Activated T-helper 2 cell treated with anti-CD3 and anti-CD28 coated beads, Interferon-gamma antibody, Interleukin-2, Interleukin-4, amounts not matched to agents 10 μg/mL and 5 μg/mL and 100 μg/mL, durations not matched to agents 14 hours and 24 hours and 36 hours (primary cell): ENCODE results near the gene IL17RA. TPM values are rescaled to one million over a fixed set of nuclear protein-coding genes. Genes with fewer than 3 reads are reported as not detected.

Experiments
- DNase-seq: peaks from one replicate; pipeline ENCODE4 v3.0.0; 2021; ENCODE audit warnings: low spot score
- H3K27ac Mint-ChIP-seq: one replicate; pipeline ENCODE4 v1.8.0; 2021; ENCODE audit warnings: mixed read lengths
- H3K27me3 Mint-ChIP-seq: one replicate; pipeline ENCODE4 v1.8.0; 2021; ENCODE audit warnings: low read depth, mixed read lengths
- H3K36me3 Mint-ChIP-seq: one replicate; pipeline ENCODE4 v1.8.0; 2021; ENCODE audit warnings: low read depth, mixed read lengths
- H3K4me1 Mint-ChIP-seq: one replicate; pipeline ENCODE4 v1.8.0; 2021; ENCODE audit warnings: low read depth, mixed read lengths
- H3K4me3 Mint-ChIP-seq: one replicate; pipeline ENCODE4 v1.8.0; 2021; ENCODE audit warnings: low read depth, mild to moderate bottlenecking, moderate library complexity, mixed read lengths
- H3K9me3 Mint-ChIP-seq: one replicate; pipeline ENCODE4 v1.8.0; 2021; ENCODE audit warnings: mixed read lengths
- intact Hi-C: fragments of 100-400 bp; cut with micrococcal nuclease; formaldehyde crosslinking; loops from one replicate; pipeline ENCODE4 v1.15.1; 2023
- total RNA-seq: library from RNA; stranded (reverse); gene quantifications from 2 replicates; pipeline ENCODE4 v1.2.3, GENCODE V29; 2022

Gene IL17RA
- total RNA-seq, 1 donor from 2014 or later = 17.6 TPM

DNA sequence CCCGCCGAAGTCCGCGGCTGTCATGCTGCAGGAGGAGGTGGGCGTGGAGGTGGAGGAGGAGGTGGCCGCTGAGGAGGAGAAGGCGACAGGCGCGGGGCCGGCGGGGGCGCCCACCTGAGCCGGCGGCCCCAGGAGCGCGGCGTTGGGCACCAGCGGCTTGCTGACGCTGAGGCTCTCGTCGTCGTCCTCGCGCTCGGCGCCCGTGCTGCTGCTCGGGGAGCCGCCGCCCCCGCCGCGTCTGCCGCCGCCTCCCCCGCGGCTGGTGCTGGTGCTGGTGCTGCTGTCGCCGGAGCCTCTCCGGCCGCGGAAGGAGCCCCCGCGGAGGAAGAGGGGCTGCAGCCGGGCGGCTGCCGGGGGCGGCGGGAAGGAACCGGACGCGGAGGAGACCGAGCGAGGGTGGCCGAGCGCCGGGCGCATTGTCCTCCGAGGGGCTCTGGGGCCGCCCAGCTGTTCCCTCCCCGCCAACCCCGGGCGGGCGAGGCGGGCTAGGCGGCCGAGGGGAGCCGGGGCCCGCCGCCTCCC is 36.0 kb downstream of the IL17RA start:
- peaks cover 36% of the 10 kb centered on the region for H3K27me3 Mint-ChIP-seq
- intact Hi-C loops = no loop called here
- H3K9me3 Mint-ChIP-seq = no peaks in the 10 kb centered on the region
- no peaks in the 10 kb centered on the region for H3K36me3 Mint-ChIP-seq
- DNase-seq = no peak
- H3K4me3 Mint-ChIP-seq = no peak overlapping the region
- H3K27ac Mint-ChIP-seq = no peak overlapping the region
- H3K4me1 Mint-ChIP-seq = peaks cover 32% of the 10 kb centered on the region

DNA sequence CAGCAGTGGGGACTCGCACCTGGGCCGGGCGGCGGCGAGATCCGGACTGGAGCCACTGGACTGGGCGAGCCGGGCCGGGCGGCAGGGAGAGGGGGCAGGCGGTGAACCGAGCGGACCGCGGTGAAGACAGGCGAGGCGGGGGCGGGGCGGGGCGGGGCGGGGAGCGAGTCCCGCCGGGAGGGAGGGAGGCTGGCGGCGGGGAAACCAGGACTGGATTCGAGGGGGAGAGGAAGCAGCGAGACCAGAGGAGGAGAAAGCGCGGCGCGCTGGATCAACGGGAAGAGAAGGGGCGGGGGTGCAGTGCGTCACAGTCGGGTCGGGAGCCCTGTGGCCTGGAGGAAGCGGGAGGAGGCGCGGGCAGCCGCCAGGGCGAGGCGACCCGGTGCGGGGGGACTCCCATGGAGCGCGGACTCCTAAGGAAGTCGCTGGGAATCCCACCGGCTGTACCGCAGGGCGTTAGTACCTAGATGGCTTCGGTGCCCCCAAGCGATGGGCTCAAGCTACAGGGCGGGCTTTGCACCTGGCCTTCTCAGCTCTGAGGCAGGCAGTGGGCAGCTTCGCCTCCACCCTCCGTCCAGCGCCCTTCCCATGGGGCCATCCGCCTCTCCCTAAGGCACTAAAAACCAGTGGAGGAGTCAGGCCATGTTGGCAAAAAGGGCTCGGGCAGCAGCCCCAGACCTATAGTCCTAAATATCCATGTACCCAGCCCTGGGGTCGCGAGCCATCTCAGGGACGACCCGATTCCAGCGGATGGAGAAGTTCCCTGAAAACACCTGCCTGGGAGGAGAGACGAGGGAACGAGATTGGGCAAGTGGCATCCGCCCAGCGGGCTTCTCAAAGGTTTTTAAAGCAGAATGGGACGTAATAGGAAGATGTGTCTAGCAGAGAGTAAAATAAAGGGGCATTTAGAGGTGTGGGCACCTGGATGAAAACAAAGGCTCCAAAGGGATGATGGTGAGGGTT is 36.7 kb downstream of the IL17RA start, which contains the start of gene TMEM121B:
Gene TMEM121B (minus strand): TSS at position 128 of the 963 bp plus-strand sequence. CDS start 233 bp downstream, outside the sequence.
- H3K9me3 Mint-ChIP-seq = no peaks in the 10 kb centered on the region
- H3K4me3 Mint-ChIP-seq = peak within 1 kb of the TSS; percentile 42
- intact Hi-C loops = no loop called here
- H3K36me3 Mint-ChIP-seq = no peaks in the 10 kb centered on the region
- no peak for DNase-seq
- peaks cover 25% of the 10 kb centered on the region for H3K4me1 Mint-ChIP-seq
- H3K27ac Mint-ChIP-seq = no peak within 1 kb of the TSS
- H3K27me3 Mint-ChIP-seq = peaks cover 36% of the 10 kb centered on the region

DNA sequence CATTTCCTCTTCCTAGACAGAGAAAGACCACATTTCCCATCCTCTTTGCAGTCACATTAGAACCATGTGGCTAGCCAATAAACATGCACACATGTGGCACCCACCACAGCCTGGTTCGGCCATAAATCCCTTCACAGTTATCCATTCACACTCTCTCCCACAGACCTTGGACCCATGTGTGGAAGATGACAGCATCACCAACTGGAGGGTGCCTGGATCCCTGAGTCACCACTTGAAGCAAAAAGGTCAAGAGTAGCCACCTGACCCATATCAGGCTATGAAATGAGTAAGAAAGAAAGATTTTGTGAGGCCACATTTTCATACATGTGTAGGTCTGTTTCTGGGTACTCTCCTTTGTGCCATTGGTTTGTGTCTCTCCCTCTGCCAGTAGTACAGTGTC is 45.4 kb downstream of the IL17RA start:
- DNase-seq = no peak
- Mint-ChIP-seq H3K36me3 (no peaks in the 10 kb centered on the region), H3K4me1 (peaks cover 3% of the 10 kb centered on the region), H3K9me3 (no peaks in the 10 kb centered on the region), H3K27ac (no peak overlapping the region), H3K27me3 (peaks cover 12% of the 10 kb centered on the region), H3K4me3 (no peak overlapping the region)
- intact Hi-C loops = no loop called here

DNA sequence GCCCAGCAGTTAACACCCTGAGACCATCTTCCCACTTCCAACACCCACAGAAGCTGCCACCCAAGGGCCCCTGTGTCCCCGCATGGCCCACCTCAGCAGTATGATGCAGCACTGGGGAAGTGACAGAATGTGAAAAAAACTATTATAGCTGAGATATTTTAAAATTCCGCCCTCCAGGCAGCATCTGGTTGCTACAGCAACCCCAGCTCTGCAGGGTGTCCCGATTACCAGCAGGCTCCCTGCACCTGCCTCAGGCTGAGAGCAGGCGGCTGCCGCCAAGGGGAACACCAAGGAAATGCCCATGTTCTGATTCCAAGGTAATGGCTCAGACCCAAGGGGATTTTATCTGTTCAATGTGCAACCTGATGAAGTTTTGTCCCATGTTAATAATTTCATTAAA is 46.9 kb downstream of the IL17RA start:
- intact Hi-C loops = no loop called here
- Mint-ChIP-seq H3K4me3 (no peak overlapping the region), H3K27ac (no peak overlapping the region), H3K27me3 (peaks cover 12% of the 10 kb centered on the region), H3K4me1 (peaks cover 3% of the 10 kb centered on the region), H3K36me3 (no peaks in the 10 kb centered on the region), H3K9me3 (no peaks in the 10 kb centered on the region)
- DNase-seq = no peak

DNA sequence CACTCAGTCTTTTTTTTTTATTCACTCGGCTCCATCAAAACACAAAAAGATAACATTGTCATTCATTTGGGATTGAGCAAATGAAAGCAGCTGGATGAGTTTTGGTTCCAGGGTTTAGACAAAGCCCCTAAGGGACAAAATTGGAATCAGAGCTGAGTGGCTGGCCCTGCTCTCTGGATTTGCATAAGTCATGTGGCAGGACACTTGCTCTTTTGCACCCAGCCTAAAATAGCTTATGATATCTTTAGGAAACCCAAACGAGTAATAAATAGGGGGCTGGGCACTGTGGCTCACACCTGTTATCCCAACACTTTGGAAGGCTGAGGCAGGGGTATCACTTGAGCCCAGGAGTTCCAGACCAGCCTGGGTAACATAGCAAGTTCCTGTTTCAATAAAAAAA is 47.3 kb downstream of the IL17RA start:
- no peak overlapping the region for H3K27ac Mint-ChIP-seq
- peaks cover 3% of the 10 kb centered on the region for H3K36me3 Mint-ChIP-seq
- H3K4me1 Mint-ChIP-seq = peaks cover 3% of the 10 kb centered on the region
- no peaks in the 10 kb centered on the region for H3K9me3 Mint-ChIP-seq
- intact Hi-C loops = no loop called here
- H3K27me3 Mint-ChIP-seq = peaks cover 9% of the 10 kb centered on the region
- H3K4me3 Mint-ChIP-seq = no peak overlapping the region
- no peak for DNase-seq

DNA sequence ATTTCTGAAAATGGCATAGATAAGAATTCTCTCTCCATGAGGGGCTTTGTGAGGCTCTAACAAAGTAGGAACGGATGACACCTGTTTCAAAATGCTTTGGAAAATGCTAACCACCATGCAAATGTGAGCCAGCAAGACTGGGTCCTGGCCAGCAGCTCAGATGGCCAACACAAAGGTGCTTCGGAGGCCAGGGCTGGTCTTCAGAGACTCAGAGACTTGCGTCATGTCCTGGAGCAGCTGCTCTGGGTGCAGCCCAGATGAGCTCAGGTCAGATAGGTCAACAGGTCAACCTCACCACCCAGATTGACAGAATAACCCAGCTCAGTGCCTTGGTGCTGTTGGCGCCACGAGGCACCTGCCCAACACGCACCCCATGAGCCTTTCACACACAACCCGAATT is 48.3 kb downstream of the IL17RA start:
- Mint-ChIP-seq H3K9me3 (no peaks in the 10 kb centered on the region), H3K4me1 (peaks cover 3% of the 10 kb centered on the region), H3K27ac (no peak overlapping the region), H3K36me3 (peaks cover 5% of the 10 kb centered on the region), H3K27me3 (peaks cover 9% of the 10 kb centered on the region), H3K4me3 (no peak overlapping the region)
- intact Hi-C loops = no loop called here
- DNase-seq = no peak

DNA sequence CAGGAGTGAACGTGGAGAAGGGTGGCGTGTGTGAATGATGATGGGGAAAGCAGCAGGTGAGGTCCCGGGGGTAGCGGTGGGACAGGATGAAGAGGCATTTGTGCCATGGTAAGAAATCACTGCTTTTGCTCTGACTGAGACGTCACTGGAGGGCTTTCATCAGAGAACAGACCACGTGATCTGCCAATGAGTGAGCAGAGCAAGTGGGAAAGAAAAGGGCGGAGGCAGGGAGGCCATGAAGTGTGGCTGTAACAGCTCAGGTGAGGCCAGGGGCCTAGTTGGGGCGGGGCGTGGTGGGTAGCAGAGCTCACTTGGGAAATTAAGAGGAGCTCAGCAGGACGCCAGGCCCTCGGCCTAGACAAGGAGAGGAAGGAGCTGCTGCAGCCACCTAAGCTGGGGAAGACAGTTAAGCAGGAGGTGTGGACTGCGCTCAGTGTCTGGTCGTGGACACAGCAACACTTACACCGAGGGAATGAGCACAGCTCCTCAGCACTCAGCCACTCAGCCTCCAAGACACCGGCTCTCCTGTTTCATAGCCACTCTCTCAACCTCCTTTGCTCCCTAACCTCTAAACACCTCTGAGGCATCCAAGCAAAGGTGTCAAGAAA is 50.5 kb downstream of the IL17RA start:
- no peak overlapping the region for H3K27ac Mint-ChIP-seq
- intact Hi-C loops = no loop called here
- H3K27me3 Mint-ChIP-seq = no peaks in the 10 kb centered on the region
- H3K9me3 Mint-ChIP-seq = no peaks in the 10 kb centered on the region
- no peak overlapping the region for H3K4me3 Mint-ChIP-seq
- DNase-seq = no peak
- H3K4me1 Mint-ChIP-seq = peaks cover 1% of the 10 kb centered on the region
- H3K36me3 Mint-ChIP-seq = peaks cover 12% of the 10 kb centered on the region

DNA sequence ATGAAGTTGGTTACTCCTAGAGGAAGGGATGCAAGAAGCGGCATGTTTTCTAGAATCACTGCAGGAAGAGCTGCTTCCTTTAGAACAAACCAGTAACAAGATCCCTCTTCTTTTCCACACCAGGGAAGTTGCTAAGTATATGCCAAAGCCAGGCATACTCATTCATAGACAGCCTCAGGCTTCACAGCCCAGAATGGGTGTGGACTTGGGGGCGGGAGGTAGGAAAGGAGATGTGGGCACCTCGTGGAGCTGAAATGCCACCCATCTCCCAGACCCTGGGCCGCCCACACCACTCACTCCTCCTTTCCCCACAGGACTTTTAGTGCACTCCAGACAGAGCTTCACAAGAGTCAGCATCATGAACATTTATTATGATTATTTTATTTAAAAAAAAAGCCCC is 52.4 kb downstream of the IL17RA start:
- Mint-ChIP-seq H3K9me3 (no peaks in the 10 kb centered on the region), H3K4me1 (no peaks in the 10 kb centered on the region), H3K27me3 (no peaks in the 10 kb centered on the region), H3K36me3 (peaks cover 20% of the 10 kb centered on the region), H3K4me3 (no peak overlapping the region), H3K27ac (no peak overlapping the region)
- DNase-seq = no peak
- intact Hi-C loops = no loop called here

DNA sequence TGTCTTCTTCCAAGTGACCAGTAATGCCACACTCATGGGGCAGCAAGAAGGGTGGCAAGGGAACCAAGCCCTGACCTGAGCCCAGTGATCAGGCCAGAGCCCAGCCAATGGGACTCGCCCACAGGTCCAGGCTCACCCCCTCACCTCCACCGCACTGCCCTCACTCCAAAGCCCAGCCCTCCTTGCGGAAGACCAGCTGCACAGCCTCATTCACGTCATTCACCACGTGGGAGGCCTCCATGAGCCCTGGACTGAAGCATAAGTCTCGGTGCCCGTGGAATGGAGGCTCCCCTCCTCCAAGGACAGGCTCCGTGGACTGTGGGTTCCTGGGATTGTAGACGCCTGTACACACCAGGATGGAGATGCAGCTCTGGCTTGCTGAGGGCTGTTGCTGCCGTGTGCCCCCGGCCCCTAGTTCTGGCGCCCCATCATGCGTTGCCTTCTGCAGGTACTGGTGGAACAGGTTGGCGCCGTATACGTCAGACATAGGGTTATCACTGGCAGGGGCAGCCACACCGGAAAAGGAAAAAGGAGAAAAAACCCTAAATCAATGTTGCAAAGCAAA is 53.1 kb downstream of the IL17RA start:
- Mint-ChIP-seq H3K4me3 (no peak overlapping the region), H3K27me3 (no peaks in the 10 kb centered on the region), H3K9me3 (no peaks in the 10 kb centered on the region)

DNA sequence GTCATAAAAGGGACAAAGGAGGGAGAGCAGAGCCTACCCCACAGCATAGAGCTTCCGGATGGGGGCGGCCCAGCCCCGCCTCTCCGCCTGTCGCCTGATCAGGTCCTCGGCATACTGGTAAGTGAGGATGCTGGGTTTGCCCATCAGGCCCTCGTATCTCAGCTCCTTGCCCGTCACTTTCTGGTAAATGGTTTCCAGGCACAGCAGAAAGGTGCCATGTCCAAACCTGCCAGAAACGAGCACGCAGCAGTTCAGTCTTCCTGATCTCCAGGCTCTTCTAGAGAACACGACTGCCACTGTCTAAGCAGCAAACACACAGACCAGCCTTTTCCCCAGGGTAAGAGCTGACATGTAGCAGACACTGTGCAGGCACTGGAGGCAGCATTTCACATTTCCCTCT is 53.7 kb downstream of the IL17RA start:
- no peaks in the 10 kb centered on the region for H3K27me3 Mint-ChIP-seq
- H3K4me1 Mint-ChIP-seq = no peaks in the 10 kb centered on the region
- peaks cover 32% of the 10 kb centered on the region for H3K36me3 Mint-ChIP-seq
- DNase-seq = no peak
- H3K9me3 Mint-ChIP-seq = no peaks in the 10 kb centered on the region
- intact Hi-C loops = no loop called here
- no peak overlapping the region for H3K27ac Mint-ChIP-seq
- no peak overlapping the region for H3K4me3 Mint-ChIP-seq

More for the DNA sequence above, 53.1 kb downstream of the IL17RA start:
- no peaks in the 10 kb centered on the region for H3K4me1 Mint-ChIP-seq
- no peak overlapping the region for H3K27ac Mint-ChIP-seq
- peaks cover 28% of the 10 kb centered on the region for H3K36me3 Mint-ChIP-seq
- intact Hi-C loops = no loop called here
- no peak for DNase-seq

DNA sequence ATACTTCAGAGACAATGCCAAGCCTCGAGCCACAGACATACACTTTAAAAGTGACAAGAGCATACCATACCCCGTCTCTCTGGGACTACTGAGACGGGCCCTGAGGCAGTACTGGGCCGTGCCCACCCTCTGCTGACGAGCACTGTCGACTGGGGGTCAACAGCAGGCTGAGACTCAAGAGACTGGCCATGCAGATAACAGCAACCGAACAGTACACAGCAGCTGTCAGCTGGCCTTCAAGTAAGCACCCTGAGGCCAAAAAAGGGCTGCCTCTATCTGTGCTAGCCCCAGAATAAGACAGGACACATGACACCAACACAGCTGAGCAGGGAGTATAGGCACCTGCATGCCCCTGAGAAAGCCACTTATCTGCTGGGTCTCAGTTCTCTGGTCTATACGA is 55.2 kb downstream of the IL17RA start:
- Mint-ChIP-seq H3K27me3 (no peaks in the 10 kb centered on the region), H3K9me3 (no peaks in the 10 kb centered on the region), H3K27ac (no peak overlapping the region), H3K4me1 (no peaks in the 10 kb centered on the region), H3K4me3 (no peak overlapping the region), H3K36me3 (peaks cover 35% of the 10 kb centered on the region)
- intact Hi-C loops = no loop called here
- no peak for DNase-seq

DNA sequence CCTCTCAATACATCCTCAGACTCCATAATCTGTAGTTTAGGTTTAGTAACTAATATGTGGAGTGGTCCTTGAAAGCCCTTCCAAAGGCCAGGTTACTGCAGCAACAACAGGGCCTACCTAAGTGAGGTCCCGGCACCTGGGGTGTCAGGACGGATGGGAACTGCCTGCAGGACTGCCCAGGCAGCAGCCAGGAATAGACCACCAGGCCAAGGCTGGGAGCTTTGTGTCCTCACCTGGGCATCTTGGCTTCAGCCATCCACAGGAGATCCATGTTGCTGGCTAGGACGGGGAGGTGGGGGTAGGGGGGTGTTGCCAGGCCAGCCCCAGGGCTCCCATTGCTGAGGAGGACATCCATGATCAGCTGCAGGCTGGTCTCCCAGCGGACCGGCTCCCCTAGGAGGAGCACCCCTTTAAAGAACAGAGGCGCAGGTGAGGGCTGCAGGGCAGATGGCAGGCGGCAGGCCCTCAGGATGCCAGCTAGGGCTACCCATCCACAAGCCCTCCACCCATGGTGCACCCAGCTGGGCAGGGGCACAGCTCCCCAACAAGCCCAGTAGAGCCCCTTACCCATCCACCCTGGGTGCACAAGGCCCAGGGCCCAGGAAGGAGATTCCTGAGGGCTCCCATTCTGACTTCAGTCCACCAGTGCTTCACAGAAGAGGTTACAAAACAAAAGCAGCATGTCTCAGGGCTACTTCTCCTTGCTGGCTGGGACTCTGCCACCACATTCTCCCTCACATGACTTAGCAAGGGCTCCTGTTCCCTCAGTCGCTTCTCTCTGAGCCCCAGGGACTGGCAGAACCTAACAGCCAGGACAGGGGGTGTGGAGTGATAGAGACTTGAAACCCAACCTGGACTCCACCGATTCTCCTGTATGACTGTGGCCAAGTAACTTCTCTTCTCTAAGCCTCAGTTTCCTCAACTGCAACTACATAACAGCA is 56.3 kb downstream of the IL17RA start:
- Mint-ChIP-seq H3K27me3 (no peaks in the 10 kb centered on the region), H3K4me3 (no peak overlapping the region), H3K4me1 (no peaks in the 10 kb centered on the region), H3K27ac (no peak overlapping the region), H3K9me3 (no peaks in the 10 kb centered on the region), H3K36me3 (peaks cover 35% of the 10 kb centered on the region)
- intact Hi-C loops = no loop called here
- no peak for DNase-seq
